Fibroblast of lung (primary cell): Measurements from ENCODE around the gene SAE1. TPM values are rescaled to one million over a fixed set of nuclear protein-coding genes. Genes with fewer than 3 reads are reported as not detected.

Experiments used
- DNase-seq, 2 donors: peaks; one replicate each; pipeline versions ENCODE4 v3.0.0 to v3.0.0-alpha.2; 2010; ENCODE audit warnings: low read depth in 2 of 2
- H2AFZ ChIP-seq: 2 replicates; pipeline ENCODE4 v1.5.1; 2012; ENCODE audit warnings: low read length, control low read depth, inconsistent platforms
- H3K27ac ChIP-seq: 2 replicates; pipeline ENCODE4 v1.5.1; 2011; ENCODE audit warnings: low read length, control low read depth; ENCODE audit not compliant: insufficient read depth
- H3K27me3 ChIP-seq: 2 replicates; pipeline ENCODE4 v1.5.1; 2011; ENCODE audit warnings: mild to moderate bottlenecking, low read length; ENCODE audit not compliant: control insufficient read depth, insufficient read depth
- H3K36me3 ChIP-seq: 2 replicates; pipeline ENCODE4 v1.5.1; 2011; ENCODE audit warnings: low read length; ENCODE audit not compliant: control insufficient read depth, insufficient read depth
- H3K4me1 ChIP-seq: 2 replicates; pipeline ENCODE4 v1.5.1; 2011; ENCODE audit warnings: low read length; ENCODE audit not compliant: control insufficient read depth, insufficient read depth; ENCODE audit errors: extremely low read depth
- H3K4me2 ChIP-seq: 2 replicates; pipeline ENCODE4 v1.5.1; 2011; ENCODE audit warnings: low read length, control low read depth; ENCODE audit not compliant: insufficient read depth; ENCODE audit errors: extremely low read depth
- H3K4me3 ChIP-seq, 4 experiments: fragments of 200-600 bp in 1 of 4; sonication (generic) in 1 of 4; replicated peaks in 1 of 4; 2 replicates each; pipeline ENCODE4 v1.5.1; 2011 to 2016; ENCODE audit warnings: low read length in 4 of 4, low read depth in 3 of 4, mild to moderate bottlenecking in 3 of 4, control low read depth in 2 of 4, inconsistent platforms in 1 of 4, mixed read lengths in 1 of 4; ENCODE audit not compliant: insufficient read depth in 1 of 4; ENCODE audit errors: control extremely low read depth in 1 of 4
- H3K79me2 ChIP-seq: 2 replicates; pipeline ENCODE4 v1.5.1; 2012; ENCODE audit warnings: mild to moderate bottlenecking, low read length, inconsistent platforms; ENCODE audit not compliant: control insufficient read depth, insufficient read depth
- H3K9ac ChIP-seq: 2 replicates; pipeline ENCODE4 v1.5.1; 2011; ENCODE audit warnings: mild to moderate bottlenecking, low read length, control low read depth; ENCODE audit not compliant: insufficient read depth
- H3K9me3 ChIP-seq: 2 replicates; pipeline ENCODE4 v1.5.1; 2012; ENCODE audit warnings: low read depth, low read length; ENCODE audit not compliant: control insufficient read depth, insufficient read depth
- H4K20me1 ChIP-seq: 2 replicates; pipeline ENCODE4 v1.5.1; 2011; ENCODE audit warnings: low read length; ENCODE audit not compliant: control insufficient read depth, insufficient read depth; ENCODE audit errors: extremely low read depth
- CTCF ChIP-seq, 2 donors: IDR thresholded peaks in 1 of 2; conservative IDR thresholded peaks in 1 of 2; 1 replicate in 1 of 2; 2 replicates in 1 of 2; pipeline ENCODE4 v1.5.1; 2011 to 2012; ENCODE audit warnings: low read length in 2 of 2, control low read depth in 1 of 2, inconsistent platforms in 1 of 2, low read depth in 1 of 2, mild to moderate bottlenecking in 1 of 2
- EZH2 ChIP-seq: IDR thresholded peaks from 2 replicates; pipeline ENCODE4 v1.5.1; 2012; ENCODE audit warnings: low read length, control low read depth, mild to moderate bottlenecking; ENCODE audit errors: missing control alignments
- polyA plus RNA-seq, 2 donors: library from polyadenylated mRNA; depleted of rRNA in 1 of 2; stranded (reverse) in 1 of 2; unstranded in 1 of 2; fragments of >200 nt; gene quantifications; 2 replicates each; pipeline ENCODE4 v1.2.1, GENCODE V29; 2011 to 2012; ENCODE audit warnings: missing spikeins in 1 of 2
- total RNA-seq: library from RNA; depleted of rRNA; stranded (reverse); fragments of >200 nt; gene quantifications from 2 replicates; pipeline ENCODE4 v1.2.1, GENCODE V29; 2014

SAE1 gene
- total and polyA plus RNA-seq, 2 donors (not counting 1 experiment from before 2014, with no cell fraction given) = 97.9 to 152 TPM

- Histone ChIP-seq H2AFZ (no peak overlapping the region), H3K79me2 (peaks cover 64% of the 10 kb centered on the region), H3K9ac (no peak overlapping the region), H3K4me2 (no peak overlapping the region), H3K27me3 (no peaks in the 10 kb centered on the region), H3K4me3 (peak overlapping the region; percentile 91 to 100 (median 95)), H4K20me1 (no peaks in the 10 kb centered on the region), H3K27ac (peak overlapping the region; percentile 34), H3K9me3 (no peaks in the 10 kb centered on the region), H3K36me3 (peaks cover 1% of the 10 kb centered on the region), H3K4me1 (peaks cover 12% of the 10 kb centered on the region)
- DNase-seq = no peak
- TF ChIP-seq CTCF (conservative IDR thresholded peaks at IDR 0.05 in 1 of 2, IDR thresholded peaks at IDR 0.05 in 1 of 2; ENCODE audit: low read depth in 1 of 2, low read length in 2 of 2) = no peak
- TF ChIP-seq EZH2 = no peak
These were observed 1.7 kb downstream of the SAE1 start for GRCh38 chr19:47132194-47132852.

GRCh38 chr19:47133021-47133471, 2.4 kb downstream of the SAE1 start:
- H3K9ac ChIP-seq = no peak overlapping the region
- TF ChIP-seq EZH2 (no peak), CTCF (conservative IDR thresholded peaks at IDR 0.05 in 1 of 2, IDR thresholded peaks at IDR 0.05 in 1 of 2; ENCODE audit: low read depth in 1 of 2, low read length in 2 of 2) (no peak)
- H3K4me2 ChIP-seq = no peak overlapping the region
- H3K4me1 ChIP-seq = peaks cover 12% of the 10 kb centered on the region
- no peaks in the 10 kb centered on the region for H3K27me3 ChIP-seq
- H2AFZ ChIP-seq = no peak overlapping the region
- no peak for DNase-seq
- no peaks in the 10 kb centered on the region for H3K9me3 ChIP-seq
- H3K36me3 ChIP-seq = peaks cover 1% of the 10 kb centered on the region
- H4K20me1 ChIP-seq = no peaks in the 10 kb centered on the region
- peak overlapping the region in 1 of 4 experiments; percentile 92 for H3K4me3 ChIP-seq
- no peak overlapping the region for H3K27ac ChIP-seq
- H3K79me2 ChIP-seq = peaks cover 72% of the 10 kb centered on the region

- TF ChIP-seq EZH2 (no peak), CTCF (conservative IDR thresholded peaks at IDR 0.05 in 1 of 2, IDR thresholded peaks at IDR 0.05 in 1 of 2; ENCODE audit: low read depth in 1 of 2, low read length in 2 of 2) (no peak)
- Histone ChIP-seq H3K4me2 (peak overlapping the region; percentile 72), H3K9me3 (no peaks in the 10 kb centered on the region), H3K4me3 (peak overlapping the region in 2 of 4 experiments; percentile 3 to 22), H3K4me1 (peaks cover 12% of the 10 kb centered on the region), H3K36me3 (peaks cover 1% of the 10 kb centered on the region), H3K79me2 (peaks cover 85% of the 10 kb centered on the region), H3K27ac (no peak overlapping the region), H3K9ac (no peak overlapping the region), H2AFZ (no peak overlapping the region), H3K27me3 (no peaks in the 10 kb centered on the region), H4K20me1 (no peaks in the 10 kb centered on the region)
- DNase-seq = no peak
These were observed 3.9 kb downstream of the SAE1 start for GRCh38 chr19:47134545-47134944.
